ENCODE results near the gene EXD3.

EXD3 gene

DNA sequence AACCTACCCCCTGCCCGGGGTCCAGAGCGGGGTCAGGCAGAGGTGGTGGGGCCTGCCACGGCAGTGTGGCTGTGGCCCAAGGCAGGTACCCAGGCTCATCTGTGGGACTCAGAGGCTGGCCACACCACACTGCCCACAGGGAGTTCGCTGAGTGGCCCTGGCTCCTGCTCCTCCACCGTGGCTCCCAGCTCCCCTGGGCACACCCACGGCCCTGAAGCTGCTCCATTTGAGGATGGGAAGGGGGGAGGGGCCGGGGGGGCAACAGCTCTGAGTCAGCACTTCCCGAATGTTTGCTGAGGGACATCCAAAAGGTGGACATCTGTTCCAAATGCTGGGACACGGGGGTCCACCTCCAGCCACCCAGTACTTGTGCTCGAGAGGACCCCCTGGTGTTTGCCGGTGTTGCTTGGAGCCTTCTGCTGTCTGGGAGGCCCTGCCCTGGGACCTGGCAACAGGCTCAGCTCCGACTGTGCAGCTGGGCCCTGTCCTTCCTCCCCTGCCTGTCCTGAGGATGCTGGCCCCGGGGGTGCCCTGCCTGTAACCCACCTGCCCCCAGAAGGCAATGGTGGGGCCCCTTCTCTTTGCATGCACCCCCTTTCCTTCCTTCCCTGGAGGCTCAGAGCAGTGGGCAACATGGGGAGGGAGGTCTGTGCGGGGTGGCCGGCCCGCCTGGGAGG lies 118.4 kb downstream of the EXD3 start:
- TF ChIP-seq GATA1 (IDR thresholded peaks at IDR 0.05; ENCODE audit: low read depth, low read length) (no peak), POLR2A (IDR thresholded peaks at IDR 0.05; ENCODE audit: low read length) (no peak)
- DNase-seq: peak in 1 of 2 experiments; percentile 26

DNA sequence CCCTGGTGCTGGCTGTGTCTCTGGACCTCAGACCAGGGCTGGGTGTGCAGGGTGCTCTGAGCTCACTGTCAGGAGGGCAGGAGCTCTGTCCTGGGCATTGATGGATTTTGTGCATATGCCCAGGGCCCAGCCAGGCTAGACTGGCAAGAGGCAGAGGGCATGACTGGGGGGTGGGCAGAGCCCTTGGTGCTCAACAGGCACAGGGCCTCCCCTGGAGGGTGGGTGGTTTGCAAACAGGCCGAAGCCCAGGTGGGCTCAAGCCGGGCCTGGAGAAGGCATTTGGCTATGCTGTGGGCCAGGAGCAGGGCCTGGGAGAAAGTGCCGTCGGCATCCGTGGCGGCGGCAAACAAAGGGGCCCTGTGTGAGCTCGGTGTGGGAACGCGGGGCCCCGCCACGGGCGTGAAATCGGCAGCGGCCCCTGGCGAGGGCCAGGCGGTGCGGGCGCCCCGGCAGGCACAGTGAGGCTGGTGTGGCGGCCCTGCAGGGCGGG lies 119.0 kb downstream of the EXD3 start:
- no peak for DNase-seq
- no peak for TF ChIP-seq POLR2A (IDR thresholded peaks at IDR 0.05; ENCODE audit: low read length)
- TF ChIP-seq GATA1 (IDR thresholded peaks at IDR 0.05; ENCODE audit: low read depth, low read length): no peak

DNA sequence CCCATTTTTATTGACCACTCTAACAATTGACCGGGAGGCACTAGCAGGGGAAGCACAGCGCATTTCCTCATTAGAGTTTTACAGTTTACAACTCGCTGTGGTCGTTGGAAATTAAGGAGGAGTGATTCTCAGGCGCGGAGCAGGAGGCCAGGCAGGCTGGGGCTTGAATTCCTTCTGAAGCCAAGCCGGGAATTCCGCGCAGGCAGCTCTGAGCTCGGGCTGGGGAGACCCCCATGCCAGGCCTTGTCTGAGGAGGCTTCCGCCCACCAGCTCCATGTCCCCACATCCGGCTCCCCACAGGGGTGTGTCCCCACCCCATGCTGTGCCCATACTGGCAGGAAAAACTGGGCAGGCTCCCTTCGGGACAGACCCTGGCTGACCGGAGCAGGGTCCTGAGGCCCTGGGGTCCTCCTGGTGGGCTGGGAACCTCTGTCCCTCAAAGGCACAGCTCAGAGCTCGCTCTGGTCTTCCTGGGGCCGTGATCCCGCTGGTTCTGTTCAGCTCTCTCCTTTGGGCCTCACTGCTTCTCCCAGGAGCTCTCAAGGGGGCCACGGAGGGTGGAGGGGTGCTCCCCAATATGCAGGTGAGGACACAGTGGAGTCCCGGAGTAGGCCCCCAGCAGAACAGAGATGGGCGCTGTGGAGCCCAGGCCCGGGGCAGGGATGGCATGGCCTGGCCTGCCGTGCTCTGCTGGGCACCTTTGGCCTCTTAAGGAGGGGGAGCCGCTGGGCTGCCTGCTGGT lies 119.6 kb downstream of the EXD3 start:
- no peak for DNase-seq
- TF ChIP-seq GATA1 (IDR thresholded peaks at IDR 0.05; ENCODE audit: low read depth, low read length) (no peak), POLR2A (IDR thresholded peaks at IDR 0.05; ENCODE audit: low read length) (no peak)

DNA sequence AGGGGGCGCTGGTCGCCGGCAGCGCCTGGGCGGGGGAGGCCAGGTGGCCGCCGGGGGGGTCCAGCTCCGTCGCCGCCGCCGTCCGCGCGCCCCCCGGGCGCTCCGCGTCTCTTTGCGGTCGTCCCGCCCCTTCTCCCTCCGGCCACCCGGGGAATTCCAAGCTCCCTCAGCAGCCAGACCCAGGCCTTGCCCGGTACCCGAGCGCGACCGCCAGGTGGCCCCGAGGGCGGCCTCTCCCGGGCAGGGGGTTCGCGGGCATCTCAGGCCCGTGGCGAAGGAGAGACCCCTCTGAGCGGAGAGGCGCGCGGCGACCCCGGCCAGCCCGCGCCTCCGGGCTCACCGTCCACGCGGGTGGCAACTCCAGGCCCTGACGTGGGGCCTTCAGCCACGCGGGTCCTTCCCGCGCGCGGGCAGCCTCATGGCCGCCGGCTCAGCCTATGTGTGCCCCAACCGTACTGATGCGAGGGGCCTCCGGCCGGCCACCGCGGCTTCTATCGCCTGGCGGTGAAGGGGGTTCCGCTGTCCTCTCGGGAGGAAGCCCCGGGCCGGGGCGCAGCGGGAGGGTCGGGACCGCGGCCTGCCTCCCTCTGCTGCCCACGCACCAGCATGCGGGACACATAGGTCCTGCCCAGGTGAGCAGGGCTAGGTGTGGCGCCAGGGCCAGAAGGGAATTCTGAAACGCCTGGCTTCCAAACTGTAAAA lies 120.4 kb downstream of the EXD3 start:
- no peak for DNase-seq
- TF ChIP-seq GATA1 (IDR thresholded peaks at IDR 0.05; ENCODE audit: low read depth, low read length): no peak

DNA sequence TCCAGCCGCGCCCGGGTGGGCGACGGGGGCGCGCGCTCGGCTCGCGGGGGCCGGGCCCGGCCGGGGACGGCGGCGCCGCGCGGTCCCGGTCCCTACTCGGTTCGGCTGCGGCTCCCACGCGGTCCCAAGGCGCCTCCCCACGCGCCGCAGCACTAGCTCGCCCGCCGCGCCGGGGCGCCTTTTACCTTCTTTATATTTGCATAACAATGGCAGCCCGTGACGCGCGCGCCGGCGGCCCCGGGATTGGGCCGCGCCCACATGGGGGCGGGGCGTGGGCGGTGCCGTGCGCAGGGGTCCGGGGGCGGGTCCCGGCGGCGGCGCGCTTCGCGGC lies 120.9 kb downstream of the EXD3 start, which contains the start of gene NRARP:
Gene NRARP, minus strand, starts transcription at position 154 of the 331 bp plus-strand sequence. CDS start 343 bp downstream, outside the sequence.
- DNase-seq: peak; percentile 89 to 90

DNA sequence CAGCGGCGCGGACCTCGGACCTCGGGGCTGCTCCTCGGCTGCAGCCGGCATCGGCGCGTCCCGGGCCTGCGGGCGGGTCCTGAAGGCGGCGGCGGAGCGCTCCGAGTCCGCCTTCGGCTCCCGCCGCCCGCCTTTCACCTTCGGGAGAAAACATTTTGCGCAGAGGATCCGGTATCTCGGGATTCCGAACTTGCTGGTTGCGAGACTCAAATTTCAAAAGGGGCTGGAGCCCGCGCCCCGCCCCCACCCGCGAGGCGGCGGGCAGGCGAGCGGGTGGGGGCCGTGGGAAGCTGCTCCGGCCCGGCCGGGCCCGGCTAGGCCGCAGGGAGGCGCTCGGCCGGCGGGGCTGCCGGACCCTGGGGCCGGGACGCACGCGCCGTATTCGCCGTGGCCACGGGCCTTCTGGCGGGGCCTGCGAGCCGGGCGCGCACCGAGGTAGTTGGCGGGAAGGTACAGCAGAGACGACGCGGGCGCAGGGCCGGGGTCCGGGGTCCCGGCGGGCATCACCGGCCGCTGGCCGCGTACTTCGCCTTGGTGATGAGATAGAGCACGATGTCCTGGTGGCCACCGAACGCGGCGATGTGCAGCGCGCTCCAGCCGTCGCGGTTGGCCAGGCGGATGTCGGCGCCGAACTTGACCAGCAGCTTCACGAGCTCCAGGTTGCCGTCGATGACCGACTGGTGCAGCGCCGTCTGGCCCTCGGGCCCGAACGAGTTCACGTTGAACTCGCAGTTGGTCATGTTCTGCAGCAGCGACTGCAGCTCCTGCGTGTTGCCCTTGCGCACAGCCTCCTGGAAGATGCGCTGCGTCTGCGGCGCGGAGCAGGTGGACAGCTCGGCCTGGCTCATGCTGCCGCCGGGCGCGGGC lies 121.6 kb downstream of the EXD3 start:
- TF ChIP-seq GATA1 (IDR thresholded peaks at IDR 0.05; ENCODE audit: low read depth, low read length) (no peak), POLR2A (IDR thresholded peaks at IDR 0.05; ENCODE audit: low read length) (no peak)
- peak; percentile 71 to 77 for DNase-seq

More for the DNA sequence above, 120.9 kb downstream of the EXD3 start, which contains the start of gene NRARP:
- no peak for TF ChIP-seq POLR2A (IDR thresholded peaks at IDR 0.05; ENCODE audit: low read length)
- TF ChIP-seq GATA1 (IDR thresholded peaks at IDR 0.05; ENCODE audit: low read depth, low read length): no peak

DNA sequence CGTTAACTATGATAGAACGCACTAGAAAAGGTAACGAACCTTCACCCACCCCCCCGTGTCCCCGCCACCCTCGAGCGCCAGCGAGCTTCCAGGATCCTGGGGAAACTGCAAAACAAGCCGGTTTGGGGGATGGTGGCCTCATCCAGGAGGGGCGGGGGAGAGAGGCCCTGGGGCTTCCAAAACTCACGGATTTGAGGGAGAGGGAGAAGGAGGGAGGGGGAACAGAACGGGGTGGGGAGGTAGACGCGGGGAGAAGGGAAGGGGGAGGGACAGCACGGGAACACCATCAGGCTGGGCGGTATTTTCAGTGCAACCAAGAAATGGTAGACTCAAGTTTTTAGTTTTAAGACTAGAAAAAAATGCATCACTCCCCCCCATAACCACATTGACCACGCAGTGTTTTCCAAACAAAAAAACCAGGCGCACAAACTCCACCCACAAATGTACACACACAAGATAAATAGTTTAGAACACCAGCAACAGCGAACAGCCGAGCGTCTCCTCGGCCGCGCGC lies 122.3 kb downstream of the EXD3 start:
- no peak for DNase-seq
- TF ChIP-seq GATA1 (IDR thresholded peaks at IDR 0.05; ENCODE audit: low read depth, low read length): no peak
- no peak for TF ChIP-seq POLR2A (IDR thresholded peaks at IDR 0.05; ENCODE audit: low read length)

DNA sequence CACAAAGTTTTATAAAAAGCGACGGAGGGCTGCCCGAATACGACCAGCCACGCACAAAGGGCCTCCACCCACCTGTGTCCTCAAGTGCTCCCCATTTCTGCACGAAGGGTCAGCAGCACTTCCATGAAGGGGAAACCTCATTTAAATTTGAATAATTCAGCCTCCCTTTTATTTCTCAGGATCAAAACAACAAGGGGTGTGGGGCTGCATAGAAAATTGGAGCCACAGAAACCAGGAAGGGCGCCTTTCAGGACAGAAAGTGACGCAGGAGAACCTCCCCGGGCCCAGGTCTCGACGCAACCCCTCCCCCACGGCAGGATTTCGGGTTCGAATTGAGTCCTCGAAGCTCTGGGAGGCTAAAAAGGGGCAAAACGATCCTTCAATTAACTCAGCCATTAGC lies 123.0 kb downstream of the EXD3 start:
- TF ChIP-seq GATA1 (IDR thresholded peaks at IDR 0.05; ENCODE audit: low read depth, low read length) (no peak), POLR2A (IDR thresholded peaks at IDR 0.05; ENCODE audit: low read length) (no peak)
- peak in 1 of 2 experiments; percentile 39 for DNase-seq

DNA sequence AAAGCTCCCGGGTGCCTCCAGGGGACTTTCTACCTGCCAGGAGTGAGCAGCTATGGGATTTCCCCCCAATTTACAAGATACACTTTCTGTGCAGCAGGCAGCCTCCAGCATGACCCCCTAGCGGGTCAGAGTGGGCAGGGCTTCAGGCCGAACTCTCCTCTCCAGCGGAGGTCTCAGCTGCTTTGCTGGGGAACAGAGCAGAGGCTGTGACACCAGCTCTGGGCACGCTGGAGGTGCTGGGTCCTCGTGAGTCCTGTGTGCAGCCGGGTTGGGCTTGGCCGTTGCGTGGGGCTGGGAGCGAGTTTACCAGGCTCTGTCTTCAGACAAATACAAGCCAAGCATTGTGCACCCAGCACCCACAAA lies 123.8 kb downstream of the EXD3 start:
- no peak for TF ChIP-seq POLR2A (IDR thresholded peaks at IDR 0.05; ENCODE audit: low read length)
- TF ChIP-seq GATA1 (IDR thresholded peaks at IDR 0.05; ENCODE audit: low read depth, low read length): no peak

DNA sequence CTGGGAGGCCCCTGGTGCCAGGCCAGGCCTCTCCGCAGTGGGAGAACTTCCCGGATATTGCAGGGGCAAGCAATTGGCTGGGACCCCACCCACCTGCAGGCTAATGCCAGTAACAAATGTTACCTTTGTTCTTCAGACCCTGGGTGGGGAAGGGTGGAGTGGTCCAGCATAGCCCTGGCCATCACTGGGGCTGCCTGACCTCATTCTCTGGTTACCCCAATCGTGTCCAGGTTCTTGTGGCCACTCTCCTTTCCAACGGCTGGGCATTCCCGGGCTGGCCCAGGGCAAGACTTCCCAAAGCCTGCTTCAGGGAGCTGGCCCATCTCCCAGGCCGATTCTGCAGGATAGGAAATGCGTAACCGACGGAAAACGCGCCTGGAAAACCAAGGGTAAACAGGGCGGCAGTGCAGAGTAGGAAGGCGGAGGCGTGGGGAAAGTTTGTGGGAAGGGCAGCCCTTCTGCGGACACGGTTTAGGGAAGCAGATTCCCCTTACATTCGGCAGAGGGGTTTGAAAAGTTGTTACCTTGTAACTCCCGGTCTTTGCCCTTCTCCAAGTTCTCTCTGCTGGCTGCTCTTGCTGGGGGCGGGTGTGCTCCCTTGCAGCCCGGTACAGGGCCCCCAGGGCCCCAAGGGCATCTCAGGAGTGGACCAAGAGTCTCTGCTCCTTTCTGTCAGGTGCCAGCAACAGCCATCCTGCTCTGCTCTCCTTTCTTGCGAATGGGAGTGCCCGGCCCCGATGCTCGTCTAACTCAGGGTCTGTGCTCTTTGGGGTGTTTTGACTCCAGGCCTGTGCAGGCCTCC lies 124.4 kb downstream of the EXD3 start:
- no peak for TF ChIP-seq POLR2A (IDR thresholded peaks at IDR 0.05; ENCODE audit: low read length)
- TF ChIP-seq GATA1 (IDR thresholded peaks at IDR 0.05; ENCODE audit: low read depth, low read length): no peak
- no peak for DNase-seq

More for the DNA sequence above, 123.8 kb downstream of the EXD3 start:
- no peak for DNase-seq

DNA sequence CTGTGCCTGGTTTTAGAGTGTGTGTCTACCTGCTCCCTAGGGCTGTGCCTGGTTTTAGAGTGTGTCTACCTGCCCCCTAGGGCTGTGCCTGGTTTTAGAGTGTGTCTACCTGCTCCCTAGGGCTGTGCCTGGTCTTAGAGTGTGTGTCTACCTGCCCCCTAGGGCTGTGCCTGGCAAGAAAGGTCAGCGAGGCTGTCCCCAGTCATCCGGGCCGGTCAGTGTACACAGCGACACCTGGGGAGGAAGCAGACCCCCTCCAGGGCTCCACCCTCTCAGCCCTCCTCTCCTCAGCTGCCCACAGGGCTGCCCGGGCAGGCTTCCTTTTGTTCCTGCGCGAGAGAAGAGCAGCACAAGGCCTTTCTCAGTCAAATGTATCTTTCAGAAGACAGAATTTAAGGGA lies 125.0 kb downstream of the EXD3 start:
- TF ChIP-seq POLR2A (IDR thresholded peaks at IDR 0.05; ENCODE audit: low read length) (no peak), GATA1 (IDR thresholded peaks at IDR 0.05; ENCODE audit: low read depth, low read length) (no peak)
- no peak for DNase-seq
